ENCODE data around the gene SLC6A8. TPM values are rescaled to one million over a fixed set of nuclear protein-coding genes. Genes with fewer than 3 reads are reported as not detected.

Gene SLC6A8
- total and polyA plus RNA-seq, 2 donors from 2014 or later: 79.7 to 110 TPM

GRCh38 chrX:153667281-153667955, 20.3 kb upstream of the SLC6A8 start:
- Histone ChIP-seq H3K27me3 (ENCODE audit: control insufficient read depth, insufficient read depth, low read length) (no peaks in the 10 kb centered on the region), H3K9me3 (ENCODE audit: control insufficient read depth in 2 of 3, insufficient read depth in 1 of 3, low read length in 3 of 3) (no peaks in the 10 kb centered on the region), H3K27ac (ENCODE audit: low read depth in 2 of 2, low read length in 2 of 2) (no peak overlapping the region), H3K4me1 (ENCODE audit: control insufficient read depth in 2 of 3, insufficient read depth in 2 of 3, low read depth in 1 of 3, low read length in 3 of 3) (peaks cover 0 to 3% (median 0%) of the 10 kb centered on the region in 3 donors), H3K4me3 (ENCODE audit: low read length in 3 of 3) (no peak overlapping the region), H3K36me3 (ENCODE audit: control insufficient read depth in 2 of 3, insufficient read depth in 3 of 3, low read length in 3 of 3) (no peaks in the 10 kb centered on the region), H3K9ac (ENCODE audit: low read length in 3 of 3) (no peak overlapping the region)
- FAIRE-seq (no peak), DNase-seq (peak in 1 of 5 donors; percentile 43)
- intact Hi-C loops (cut with DNase I): loop anchor here (5.0 kb wide), 1 partner anchor 130 kb away; no protein-coding TSS in a partner anchor
- TF ChIP-seq, protein P1, sequence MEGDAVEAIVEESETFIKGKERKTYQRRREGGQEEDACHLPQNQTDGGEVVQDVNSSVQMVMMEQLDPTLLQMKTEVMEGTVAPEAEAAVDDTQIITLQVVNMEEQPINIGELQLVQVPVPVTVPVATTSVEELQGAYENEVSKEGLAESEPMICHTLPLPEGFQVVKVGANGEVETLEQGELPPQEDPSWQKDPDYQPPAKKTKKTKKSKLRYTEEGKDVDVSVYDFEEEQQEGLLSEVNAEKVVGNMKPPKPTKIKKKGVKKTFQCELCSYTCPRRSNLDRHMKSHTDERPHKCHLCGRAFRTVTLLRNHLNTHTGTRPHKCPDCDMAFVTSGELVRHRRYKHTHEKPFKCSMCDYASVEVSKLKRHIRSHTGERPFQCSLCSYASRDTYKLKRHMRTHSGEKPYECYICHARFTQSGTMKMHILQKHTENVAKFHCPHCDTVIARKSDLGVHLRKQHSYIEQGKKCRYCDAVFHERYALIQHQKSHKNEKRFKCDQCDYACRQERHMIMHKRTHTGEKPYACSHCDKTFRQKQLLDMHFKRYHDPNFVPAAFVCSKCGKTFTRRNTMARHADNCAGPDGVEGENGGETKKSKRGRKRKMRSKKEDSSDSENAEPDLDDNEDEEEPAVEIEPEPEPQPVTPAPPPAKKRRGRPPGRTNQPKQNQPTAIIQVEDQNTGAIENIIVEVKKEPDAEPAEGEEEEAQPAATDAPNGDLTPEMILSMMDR (IDR thresholded peaks at IDR 0.05; ENCODE audit: borderline replicate concordance, extremely low read depth, insufficient read depth): no peak

DNA sequence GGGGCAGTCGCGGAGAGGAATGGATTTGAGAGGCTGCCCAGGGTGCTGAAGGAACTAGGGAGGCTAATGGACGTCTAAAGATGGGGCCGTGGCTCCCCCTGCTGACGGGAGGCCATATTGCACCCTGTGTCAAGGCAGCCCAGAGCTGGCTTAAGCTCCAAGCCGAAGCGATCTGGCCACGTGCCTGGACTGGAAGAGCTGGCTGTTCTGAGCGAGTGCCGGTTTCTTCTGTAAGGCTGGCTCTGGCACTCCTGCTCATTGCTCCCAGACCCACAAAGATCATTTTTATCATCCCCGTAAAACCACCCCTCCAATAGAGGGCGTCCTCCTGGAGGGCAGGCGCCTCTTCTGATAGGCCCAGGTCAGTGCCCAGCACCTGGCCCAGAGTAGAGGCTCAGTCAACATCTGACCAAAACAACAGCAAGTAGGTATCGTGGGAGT, 19.8 kb upstream of the SLC6A8 start:
- H3K27ac ChIP-seq (ENCODE audit: low read depth in 2 of 2, low read length in 2 of 2): no peak overlapping the region
- no peak overlapping the region for H3K4me3 ChIP-seq (ENCODE audit: low read length in 3 of 3)
- intact Hi-C loops (cut with DNase I): loop anchor here (5.0 kb wide), 1 partner anchor 131 kb away; no protein-coding TSS in a partner anchor

DNA sequence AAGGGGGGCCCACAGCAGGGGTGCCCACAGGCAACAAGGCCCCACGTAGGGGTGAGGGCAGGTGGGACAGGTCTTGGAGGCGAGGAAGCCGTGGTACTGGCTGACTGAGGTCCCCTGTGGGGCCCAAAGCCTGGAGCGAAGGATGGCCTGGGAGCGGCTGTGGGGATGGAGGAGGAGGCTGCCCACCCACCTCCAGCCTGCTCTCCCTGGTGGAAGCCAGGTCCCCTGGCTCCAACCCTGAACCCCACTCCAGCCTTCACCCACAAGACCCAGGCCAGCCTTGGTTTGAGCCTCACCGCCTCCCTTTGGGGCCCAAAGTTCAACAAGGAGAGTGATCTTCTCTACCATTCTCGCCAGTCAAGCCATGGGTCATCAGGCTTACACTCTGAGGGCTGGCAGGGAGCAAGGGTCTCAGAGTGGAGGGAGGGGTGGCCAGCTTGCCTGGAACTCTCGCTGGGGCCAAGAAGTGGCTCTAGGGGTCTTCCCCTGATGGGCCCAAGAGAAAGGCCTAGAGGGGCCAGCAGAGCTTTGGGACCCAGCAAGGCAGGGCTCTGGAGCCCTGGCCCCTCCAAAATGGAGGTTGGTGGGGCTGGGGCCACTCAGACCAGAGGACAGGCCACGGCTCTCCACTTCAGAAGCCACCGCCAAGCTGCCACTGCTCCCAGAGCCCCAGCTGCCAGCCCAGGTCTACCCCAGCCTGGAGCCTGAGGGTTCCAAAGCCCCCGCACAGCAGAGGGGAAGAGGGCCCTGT, 19.1 kb upstream of the SLC6A8 start:
- Histone ChIP-seq H3K4me3 (ENCODE audit: low read length in 3 of 3) (no peak overlapping the region), H3K9me3 (ENCODE audit: control insufficient read depth in 2 of 3, insufficient read depth in 1 of 3, low read length in 3 of 3) (no peaks in the 10 kb centered on the region), H3K4me1 (ENCODE audit: control insufficient read depth in 2 of 3, insufficient read depth in 2 of 3, low read depth in 1 of 3, low read length in 3 of 3) (peaks cover 0 to 3% (median 0%) of the 10 kb centered on the region in 3 donors), H3K27me3 (ENCODE audit: control insufficient read depth, insufficient read depth, low read length) (no peaks in the 10 kb centered on the region), H3K27ac (ENCODE audit: low read depth in 2 of 2, low read length in 2 of 2) (no peak overlapping the region), H3K9ac (ENCODE audit: low read length in 3 of 3) (no peak overlapping the region), H3K36me3 (ENCODE audit: control insufficient read depth in 2 of 3, insufficient read depth in 3 of 3, low read length in 3 of 3) (no peaks in the 10 kb centered on the region)
- intact Hi-C loops (cut with DNase I): loop anchor here (5.0 kb wide), 1 partner anchor 131 kb away; no protein-coding TSS in a partner anchor
- FAIRE-seq (no peak), DNase-seq (peak in 1 of 5 donors; percentile 63)
- TF ChIP-seq, protein P1 (IDR thresholded peaks at IDR 0.05; ENCODE audit: borderline replicate concordance, extremely low read depth, insufficient read depth): no peak

More for the DNA sequence above, 19.8 kb upstream of the SLC6A8 start:
- H3K4me1 ChIP-seq (ENCODE audit: control insufficient read depth in 2 of 3, insufficient read depth in 2 of 3, low read depth in 1 of 3, low read length in 3 of 3): peaks cover 0 to 3% (median 0%) of the 10 kb centered on the region in 3 donors
- no peak overlapping the region for H3K9ac ChIP-seq (ENCODE audit: low read length in 3 of 3)
- no peaks in the 10 kb centered on the region for H3K27me3 ChIP-seq (ENCODE audit: control insufficient read depth, insufficient read depth, low read length)
- DNase-seq: peak; percentile 86 to 93 (median 89)
- no peaks in the 10 kb centered on the region for H3K9me3 ChIP-seq (ENCODE audit: control insufficient read depth in 2 of 3, insufficient read depth in 1 of 3, low read length in 3 of 3)
- H3K36me3 ChIP-seq (ENCODE audit: control insufficient read depth in 2 of 3, insufficient read depth in 3 of 3, low read length in 3 of 3): no peaks in the 10 kb centered on the region
- peak; percentile 61 for FAIRE-seq
- TF ChIP-seq, protein P1 (IDR thresholded peaks at IDR 0.05; ENCODE audit: borderline replicate concordance, extremely low read depth, insufficient read depth): peak; percentile 73

Measured in kidney (tissue), 14 donors.